Amygdala (tissue), 56 donors: ENCODE data around the gene GPR21.
A peak's percentile ranks its signal among the peaks of the same experiment; 100 is the strongest.

Experiments
- DNase-seq, 56 donors: peaks; one replicate each; lab custom pipeline; 2025; lab: John Stamatoyannopoulos, UW

The GPR21 gene

GRCh38 chr9:123033352-123033751, at the start of gene GPR21:
Gene GPR21 (plus strand): TSS chr9:123033667. CDS start chr9:123034567, 900 bp downstream.
- DNase-seq: peak in 10 of 56 donors; percentile 2 to 33 (median 18)

- no peak for DNase-seq
Measured at GRCh38 chr9:122986010-122986409, 47.5 kb upstream of the GPR21 start.

DNA sequence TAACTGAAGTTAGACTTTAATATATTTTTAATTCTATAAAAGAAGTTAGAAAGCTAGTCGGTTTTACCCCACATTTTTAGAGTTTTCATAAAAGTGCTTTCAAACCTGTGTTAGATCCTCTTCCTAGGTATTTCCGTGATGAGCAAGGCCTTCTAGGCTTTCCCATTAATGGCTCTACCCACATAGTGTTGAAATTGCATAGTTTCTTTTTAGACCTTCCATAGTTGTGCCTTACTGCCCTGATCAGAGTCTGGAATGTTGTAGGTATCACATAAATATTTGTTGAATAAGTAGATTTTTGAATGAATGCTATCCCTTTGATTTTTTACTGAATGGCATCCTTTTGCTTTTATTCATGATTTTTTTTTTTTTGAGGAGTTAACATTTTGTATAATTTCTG, 45.3 kb upstream of the GPR21 start:
- DNase-seq: no peak

GRCh38 chr9:122988920-122989621, 44.4 kb upstream of the GPR21 start:
- DNase-seq: no peak

DNA sequence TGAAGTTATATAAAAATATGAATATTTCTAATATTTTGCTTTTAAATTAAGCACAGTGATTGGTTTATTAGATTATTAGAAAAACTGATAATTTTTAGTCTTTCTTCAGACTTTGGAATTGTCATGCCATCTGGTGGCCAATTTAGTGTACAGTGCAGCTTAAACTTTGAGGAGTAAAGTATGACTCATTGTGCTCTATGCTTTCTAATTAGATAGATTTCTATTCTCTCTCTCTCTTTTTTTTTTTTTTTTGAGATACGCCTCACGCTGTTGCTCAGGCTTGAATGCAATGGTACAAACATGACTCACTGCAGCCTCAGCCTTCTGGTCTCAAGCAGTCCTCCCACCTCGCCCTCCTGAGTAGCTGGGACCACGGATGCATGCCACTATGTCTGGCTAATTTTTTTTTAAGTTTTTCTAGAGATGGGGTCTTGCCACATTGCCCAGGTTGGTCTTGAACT, 42.1 kb upstream of the GPR21 start:
- peak in 12 of 56 donors; percentile 4 to 34 (median 19) for DNase-seq

GRCh38 chr9:122996586-122996985, 36.9 kb upstream of the GPR21 start:
- no peak for DNase-seq

GRCh38 chr9:122998448-122998847, 35.0 kb upstream of the GPR21 start:
- DNase-seq: no peak

GRCh38 chr9:123000371-123001068, 32.9 kb upstream of the GPR21 start:
- DNase-seq: no peak

- DNase-seq: no peak
Measured at GRCh38 chr9:123002754-123003153, 30.7 kb upstream of the GPR21 start.

GRCh38 chr9:123003466-123003865, 30.0 kb upstream of the GPR21 start:
- DNase-seq: no peak

GRCh38 chr9:123005964-123006363, 27.5 kb upstream of the GPR21 start:
- DNase-seq: no peak

DNA sequence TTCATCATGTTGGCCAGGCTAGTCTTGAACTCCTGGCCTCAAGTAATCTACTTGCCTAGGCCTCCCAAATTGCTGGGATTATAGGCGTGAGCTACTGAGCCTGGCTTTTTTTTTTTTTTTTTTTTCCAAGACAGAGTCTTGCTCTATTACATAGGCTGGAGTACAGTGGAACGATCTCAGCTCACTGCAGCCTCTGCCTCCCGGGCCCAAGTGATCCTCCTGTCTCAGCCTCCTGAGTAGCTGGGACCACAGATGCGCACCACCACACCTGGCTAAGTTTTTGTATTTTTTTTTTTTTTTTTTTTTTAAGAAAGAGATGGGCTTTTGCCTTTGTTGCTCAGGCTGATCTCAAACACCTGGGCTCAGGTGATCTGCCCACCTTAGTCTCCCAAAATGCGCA, 26.2 kb upstream of the GPR21 start:
- no peak for DNase-seq

- DNase-seq: no peak
Measured at GRCh38 chr9:123008909-123009308, 24.6 kb upstream of the GPR21 start.

DNA sequence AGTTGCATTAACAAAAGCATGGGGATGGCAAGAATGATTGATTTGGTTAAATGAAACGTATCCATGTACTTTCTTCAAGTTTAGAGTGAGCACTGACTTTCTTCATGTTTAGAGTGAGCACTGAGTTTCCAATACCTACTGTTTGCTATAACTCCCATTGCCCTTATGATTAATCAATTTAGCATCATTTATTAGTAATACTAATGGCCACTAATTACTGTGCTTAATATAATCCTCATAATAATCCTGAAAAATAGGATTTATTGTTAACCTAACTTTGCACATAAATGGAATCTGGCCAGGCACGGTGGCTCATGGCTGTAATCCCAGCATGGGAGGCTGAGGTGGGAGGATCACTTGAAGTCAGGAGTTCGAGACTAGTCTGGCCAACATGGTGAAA, 22.1 kb upstream of the GPR21 start:
- DNase-seq: no peak

DNA sequence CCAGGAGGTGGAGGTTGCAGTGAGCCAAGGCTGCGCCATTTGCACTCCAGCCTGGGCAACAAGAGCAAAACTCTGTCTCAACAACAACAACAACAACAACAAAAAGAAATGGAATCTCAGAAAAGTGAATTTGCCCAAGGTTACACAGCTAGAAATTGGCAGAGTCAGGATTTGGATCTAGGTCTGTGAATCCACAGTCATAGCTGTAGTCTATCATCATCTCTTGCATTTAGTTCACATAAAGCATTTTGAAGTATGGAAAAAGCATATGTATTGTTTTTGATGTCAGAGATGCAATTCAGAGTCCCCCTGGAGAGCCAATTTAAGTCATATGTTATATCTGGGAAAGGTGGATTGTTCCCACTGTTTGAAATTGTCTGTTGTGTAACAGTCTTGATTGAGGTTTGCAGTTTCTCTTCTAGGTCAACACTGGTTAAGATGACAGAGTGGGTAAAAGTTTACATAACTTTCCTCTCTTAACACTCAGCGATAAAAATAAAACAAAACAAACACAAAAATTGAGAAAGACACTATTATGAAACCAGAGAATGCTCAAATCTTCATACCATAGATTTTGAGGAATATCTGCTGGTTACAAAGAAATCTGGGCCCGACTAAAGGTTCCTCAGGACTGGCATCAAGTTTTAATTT, 21.5 kb upstream of the GPR21 start:
- no peak for DNase-seq

- DNase-seq: no peak
Measured at GRCh38 chr9:123016631-123017030, 16.8 kb upstream of the GPR21 start.

DNA sequence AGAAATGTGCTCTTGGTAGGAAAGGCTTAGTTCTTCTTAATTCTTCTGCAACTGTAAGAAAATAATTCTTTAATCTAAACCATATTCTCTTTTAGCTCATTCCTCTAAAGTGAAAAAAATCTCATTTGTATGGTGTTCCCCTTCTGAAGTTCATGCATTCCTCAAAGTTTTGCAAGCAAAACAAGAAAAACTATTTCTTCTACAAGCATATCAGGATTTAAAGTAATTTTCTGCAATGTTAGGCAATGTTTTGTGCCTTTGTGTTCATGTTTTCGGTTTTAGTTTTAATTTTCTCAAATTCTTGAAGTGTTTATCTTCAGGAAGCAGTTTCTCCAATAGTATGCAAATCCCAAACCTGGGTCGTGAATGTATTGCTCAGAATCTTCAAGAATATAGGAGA, 12.7 kb upstream of the GPR21 start:
- no peak for DNase-seq

GRCh38 chr9:123026425-123026824, 7.0 kb upstream of the GPR21 start:
- DNase-seq: no peak

GRCh38 chr9:123027517-123027916, 6.0 kb upstream of the GPR21 start:
- no peak for DNase-seq

- no peak for DNase-seq
Measured at GRCh38 chr9:123028136-123028535, 5.3 kb upstream of the GPR21 start.

DNA sequence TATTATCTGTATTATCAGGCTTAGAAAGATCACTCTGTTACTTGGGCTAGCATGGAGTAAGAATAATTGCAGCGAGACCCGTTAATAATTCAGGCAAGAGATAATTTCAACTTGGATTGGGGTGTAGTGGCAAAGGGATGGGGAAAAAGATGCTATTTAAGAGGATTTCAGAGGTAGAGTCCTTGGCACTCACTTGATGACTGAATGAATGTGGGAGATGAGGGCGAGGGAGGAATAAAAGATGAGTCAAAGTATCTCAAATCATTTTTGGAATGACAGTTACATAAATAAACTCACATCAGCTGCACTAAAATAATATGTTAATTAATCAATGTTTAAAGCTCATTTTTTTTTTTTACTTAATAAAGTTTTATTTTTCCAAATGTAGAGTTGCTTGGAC, 4.5 kb upstream of the GPR21 start:
- no peak for DNase-seq

- DNase-seq: no peak
Measured at GRCh38 chr9:123031963-123032362, 1.5 kb upstream of the GPR21 start.
